ENCODE data around the gene ZNF638.
"Not testable (repeated sequence)": the region's sequence is repeated elsewhere in the genome, so short reads cannot be mapped to it uniquely, and the experiment has no call there.

The ZNF638 gene

DNA sequence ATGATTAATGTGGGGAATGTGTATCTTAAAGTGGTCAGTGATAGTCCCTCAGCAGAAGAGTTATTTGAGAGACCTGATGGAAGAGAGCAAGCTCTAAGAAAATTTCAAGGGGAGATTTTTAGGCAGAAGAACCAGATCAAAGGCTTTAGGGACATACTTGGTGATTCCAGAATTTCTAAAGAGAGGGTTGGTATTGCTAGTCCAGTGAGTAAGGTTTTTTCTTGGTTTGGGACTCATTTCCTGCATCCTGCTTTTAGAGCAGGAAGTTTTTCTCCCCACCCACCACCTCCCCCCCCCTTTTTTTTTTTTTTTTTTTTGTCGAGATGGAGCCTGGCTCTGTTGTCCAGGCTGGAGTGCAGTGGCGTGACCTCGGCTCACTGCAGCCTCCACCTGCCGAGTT lies 79.1 kb downstream of the ZNF638 start:
- no peak for DNase-seq (ENCODE audit: low read depth)

DNA sequence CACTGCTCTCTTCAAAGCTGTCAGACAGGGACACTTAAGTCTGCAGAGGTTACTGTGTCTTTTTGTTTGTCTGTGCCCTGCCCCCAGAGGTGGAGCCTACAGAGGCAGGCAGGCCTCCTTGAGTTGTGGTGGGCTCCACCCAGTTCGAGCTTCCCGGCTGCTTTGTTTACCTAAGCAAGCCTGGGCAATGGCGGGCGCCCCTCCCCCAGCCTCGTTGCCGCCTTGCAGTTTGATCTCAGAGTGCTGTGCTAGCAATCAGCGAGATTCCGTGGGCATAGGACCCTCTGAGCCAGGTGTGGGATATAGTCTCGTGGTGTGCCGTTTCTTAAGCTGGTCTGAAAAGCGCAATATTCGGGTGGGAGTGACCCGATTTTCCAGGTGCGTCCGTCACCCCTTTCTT lies 85.3 kb downstream of the ZNF638 start:
- not testable (repeated sequence) for DNase-seq (ENCODE audit: low read depth)

DNA sequence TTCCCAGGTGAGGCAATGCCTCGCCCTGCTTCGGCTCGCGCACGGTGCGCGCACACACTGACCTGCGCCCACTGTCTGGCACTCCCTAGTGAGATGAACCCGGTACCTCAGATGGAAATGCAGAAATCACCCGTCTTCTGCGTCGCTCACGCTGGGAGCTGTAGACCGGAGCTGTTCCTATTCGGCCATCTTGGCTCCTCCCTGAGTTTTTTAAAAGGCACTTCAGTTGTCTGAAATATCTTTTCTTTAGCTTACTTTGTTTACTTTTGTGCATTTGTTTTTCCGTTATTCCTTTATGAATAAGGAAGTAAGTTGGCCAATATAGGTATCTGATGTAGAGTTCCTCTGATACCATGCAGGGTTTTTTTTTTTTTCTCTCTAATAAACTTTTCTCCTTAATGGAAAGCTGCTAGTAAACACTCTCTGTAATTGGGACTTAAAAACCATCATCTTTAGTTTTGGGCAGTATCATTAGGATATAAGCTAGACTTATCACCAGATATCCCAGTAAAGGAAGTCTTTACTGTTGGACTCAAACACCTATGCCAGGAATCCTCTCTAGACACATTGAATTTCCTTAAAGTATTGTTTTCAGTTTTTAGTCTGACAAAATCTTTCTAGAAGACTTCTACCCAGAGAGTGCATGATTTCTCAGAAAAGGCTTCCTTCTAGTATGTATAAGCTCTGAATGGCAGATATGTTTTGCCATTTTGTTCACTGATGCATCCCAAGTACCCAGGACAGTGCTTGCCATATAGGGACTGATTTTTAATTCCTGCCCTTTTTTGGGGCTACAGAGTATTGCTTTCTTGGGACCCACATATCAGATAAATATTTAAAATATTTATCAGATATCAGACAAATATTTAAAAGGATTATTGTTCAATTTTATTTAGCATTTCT lies 86.0 kb downstream of the ZNF638 start:
- DNase-seq (ENCODE audit: low read depth): no peak

DNA sequence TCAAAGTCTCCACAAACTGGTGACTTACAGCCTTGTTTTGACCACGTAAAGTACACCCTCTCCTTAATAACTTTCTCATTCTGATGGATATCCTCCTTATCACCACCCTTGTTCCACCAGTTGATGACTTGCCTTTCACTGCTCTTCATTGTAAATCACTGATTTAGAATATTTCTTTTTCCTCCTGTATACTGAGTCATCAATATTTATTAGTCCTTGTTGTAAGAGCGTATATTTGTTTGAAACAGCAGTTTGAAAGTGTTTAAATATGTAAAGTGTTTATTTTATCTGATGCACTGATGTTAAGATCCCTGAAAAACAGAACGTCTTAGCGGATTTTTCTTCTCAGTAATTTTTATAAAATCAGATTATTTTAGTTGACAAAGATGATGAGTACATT lies 87.6 kb downstream of the ZNF638 start:
- no peak for DNase-seq (ENCODE audit: low read depth)

DNA sequence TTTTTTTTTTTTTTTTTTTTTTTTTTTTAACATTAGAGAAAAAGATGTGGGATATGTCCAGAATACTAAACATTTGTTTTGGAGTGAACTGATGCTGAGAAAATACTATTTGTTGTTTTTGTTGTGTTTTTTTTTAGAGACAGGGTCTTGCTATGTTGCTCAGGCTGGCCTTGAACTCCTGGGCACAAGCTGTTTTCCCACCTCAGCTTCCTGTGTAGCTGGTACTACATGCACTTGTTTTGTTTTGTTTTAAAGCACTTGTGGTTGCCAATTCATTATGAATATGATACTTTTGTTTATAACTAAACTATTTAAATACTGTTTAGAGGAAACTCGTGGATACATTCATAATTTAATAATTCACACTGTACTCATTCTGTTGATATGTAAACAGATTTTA lies 88.4 kb downstream of the ZNF638 start:
- DNase-seq (ENCODE audit: low read depth): no peak

DNA sequence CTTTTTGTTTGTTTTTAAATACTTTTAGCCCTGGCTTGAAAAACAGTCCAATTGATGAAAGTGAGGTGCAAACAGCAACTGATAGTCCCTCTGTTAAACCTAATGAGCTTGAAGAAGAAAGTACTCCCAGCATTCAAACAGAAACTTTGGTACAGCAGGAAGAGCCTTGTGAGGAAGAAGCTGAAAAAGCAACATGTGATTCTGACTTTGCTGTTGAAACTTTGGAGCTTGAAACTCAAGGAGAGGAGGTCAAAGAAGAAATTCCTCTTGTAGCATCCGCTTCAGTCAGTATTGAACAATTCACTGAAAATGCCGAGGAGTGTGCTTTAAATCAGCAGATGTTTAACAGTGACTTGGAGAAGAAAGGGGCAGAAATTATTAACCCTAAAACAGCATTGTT lies 91.2 kb downstream of the ZNF638 start:
- DNase-seq (ENCODE audit: low read depth): no peak

DNA sequence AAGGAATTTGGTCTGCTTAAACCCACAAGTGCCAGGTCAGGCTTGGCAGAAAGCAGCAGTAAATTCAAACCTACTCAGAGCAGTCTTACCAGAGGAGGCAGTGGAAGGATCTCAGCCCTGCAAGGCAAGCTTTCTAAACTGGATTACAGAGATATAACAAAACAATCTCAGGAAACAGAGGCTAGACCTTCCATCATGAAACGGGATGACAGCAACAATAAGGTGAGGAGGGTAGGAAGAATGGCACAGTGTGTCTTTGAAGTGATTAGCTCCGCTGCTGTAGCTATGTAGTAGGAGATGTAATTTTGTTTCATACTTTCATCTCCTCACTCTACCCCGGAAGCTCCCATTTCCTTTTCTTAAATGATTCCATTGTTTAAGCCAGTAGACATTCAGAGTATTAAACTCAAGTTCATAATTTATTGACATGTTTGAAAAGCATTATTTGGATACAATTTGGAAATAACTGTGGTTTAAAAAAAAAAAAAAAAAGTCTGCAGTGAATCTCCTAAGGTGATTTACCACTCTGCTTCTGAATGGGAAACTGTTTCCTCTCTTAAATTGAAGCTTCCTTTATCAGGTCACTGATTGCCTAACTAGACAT lies 92.3 kb downstream of the ZNF638 start:
- no peak for DNase-seq (ENCODE audit: low read depth)

DNA sequence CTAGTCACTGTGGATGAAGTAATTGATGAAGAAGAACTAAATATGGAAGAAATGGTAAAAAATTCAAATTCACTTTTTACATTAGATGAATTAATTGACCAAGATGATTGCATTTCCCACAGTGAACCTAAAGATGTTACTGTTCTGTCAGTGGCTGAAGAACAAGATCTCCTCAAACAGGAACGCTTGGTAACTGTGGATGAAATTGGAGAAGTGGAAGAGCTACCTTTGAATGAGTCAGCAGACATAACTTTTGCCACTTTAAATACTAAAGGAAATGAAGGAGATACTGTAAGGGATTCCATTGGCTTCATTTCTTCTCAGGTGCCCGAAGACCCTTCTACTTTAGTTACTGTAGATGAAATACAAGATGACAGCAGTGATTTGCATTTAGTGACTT lies 95.1 kb downstream of the ZNF638 start:
- no peak for DNase-seq (ENCODE audit: low read depth)

DNA sequence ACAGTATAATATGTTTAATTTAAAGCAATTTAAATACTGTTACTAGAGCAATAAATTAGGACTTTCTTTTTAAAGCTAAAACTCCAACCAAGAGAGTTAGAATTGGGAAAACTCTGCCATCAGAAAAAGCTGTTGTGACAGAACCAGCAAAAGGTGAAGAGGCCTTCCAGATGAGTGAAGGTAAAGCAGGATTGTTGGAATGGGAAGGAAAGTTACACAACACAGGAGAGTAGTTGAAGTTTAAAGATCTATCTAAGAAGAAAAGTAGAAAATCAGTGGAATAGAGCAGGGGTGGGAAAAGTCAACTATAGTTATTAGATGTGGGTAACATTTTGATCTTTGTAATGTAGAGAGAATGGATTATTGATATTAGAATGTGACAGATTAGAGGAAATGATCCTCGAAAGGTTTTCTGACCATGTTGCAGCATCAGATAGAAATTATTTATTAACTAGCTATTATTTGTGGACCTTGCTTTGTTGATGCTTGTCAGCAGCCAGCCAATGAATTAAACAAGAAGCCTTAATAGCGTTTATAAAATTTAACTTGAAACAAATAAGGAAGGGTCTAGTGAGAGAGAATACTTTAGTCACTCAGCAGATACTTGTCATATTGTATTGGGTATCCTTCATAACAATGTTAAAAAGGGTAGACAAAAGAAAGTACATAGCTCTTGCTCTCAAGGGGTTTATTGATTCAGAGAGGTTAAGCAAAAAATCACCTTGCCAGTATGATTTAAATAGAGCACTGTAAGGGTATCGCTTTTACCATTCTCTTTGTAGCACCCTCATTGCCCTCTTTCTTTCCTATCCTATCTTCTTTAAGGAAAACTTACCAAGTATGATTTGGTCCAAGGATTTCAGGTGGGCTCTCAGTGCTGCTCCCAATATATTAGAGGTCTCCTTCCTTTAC lies 97.1 kb downstream of the ZNF638 start:
- no peak for DNase-seq (ENCODE audit: low read depth)

DNA sequence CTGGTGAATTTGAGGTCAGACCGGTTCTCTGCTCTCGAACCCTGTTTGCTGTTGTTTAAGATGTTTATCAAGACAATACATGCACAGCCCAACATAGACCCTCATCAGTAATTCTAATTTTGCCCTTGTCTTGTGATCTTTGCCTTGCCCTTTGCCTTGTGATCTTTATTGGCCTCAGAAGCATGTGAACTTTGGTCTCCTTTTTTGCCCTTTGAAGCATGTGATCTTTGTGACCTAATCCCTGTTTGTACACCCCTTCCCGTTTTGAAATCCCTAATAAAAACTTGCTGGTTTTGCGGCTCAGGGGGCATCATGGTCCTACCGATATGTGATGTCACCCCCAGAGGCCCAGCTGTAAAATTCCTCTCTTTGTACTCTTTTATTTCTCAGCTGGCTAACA lies 113.6 kb downstream of the ZNF638 start:
- DNase-seq (ENCODE audit: low read depth): not testable (repeated sequence)

DNA sequence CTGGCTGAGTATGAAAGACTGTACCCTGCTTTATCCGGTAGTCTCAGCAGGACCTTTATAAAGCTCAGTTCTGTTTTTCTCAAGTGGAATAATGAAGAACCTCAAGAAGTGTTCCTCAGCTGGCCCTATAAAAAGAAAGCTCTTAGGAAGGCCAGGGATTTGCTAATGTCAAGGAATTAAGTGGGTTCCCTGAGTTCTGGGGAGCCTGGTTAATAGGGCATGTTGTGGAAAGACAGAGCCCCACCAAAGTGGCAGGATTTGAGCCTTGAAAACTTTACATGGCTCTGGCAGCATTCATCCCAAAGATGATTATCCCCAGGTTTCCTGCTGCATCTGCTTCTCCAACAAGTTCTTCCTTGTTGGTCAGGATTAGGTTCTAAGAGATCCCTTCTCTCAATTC lies 114.9 kb downstream of the ZNF638 start:
- no peak for DNase-seq (ENCODE audit: low read depth)

DNA sequence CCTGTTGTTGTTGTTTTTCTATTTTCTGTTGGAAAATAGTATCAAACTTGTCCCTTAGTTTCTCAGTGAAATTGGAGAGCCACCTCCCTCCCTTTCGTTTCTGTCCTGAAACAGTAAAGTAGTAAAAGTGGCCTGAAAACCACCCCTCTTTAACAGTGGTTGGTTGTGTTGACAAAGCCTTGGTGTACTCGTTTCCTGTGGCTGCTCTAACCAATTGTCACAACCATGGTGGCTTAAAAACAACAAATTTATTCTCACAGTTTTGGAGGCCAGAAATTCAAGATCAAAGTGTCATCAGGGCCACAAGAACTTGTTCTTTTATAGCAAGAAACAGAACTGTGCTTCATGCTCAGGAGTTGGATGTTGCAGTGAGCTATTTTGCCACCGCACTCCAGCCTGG lies 117.8 kb downstream of the ZNF638 start:
- no peak for DNase-seq (ENCODE audit: low read depth)

DNA sequence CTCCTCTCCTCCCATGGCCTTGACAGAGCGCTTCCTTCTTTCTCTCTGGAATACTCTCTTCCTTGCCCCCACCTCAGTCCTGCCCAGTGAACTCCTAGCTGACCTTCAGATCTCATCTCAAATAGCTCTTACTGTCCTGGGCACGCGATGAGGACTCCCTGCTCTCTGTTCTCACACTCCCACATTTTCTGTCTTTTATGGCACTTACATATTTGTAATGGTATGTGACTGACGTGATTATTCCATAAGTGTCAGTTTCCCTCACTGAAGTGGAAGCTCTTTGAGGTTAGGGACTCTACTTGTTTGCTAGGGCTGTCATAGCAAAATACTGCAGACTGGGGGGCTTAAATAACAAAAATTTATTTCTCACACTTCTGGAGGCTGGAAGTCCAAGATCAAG lies 120.1 kb downstream of the ZNF638 start:
- DNase-seq (ENCODE audit: low read depth): no peak

DNA sequence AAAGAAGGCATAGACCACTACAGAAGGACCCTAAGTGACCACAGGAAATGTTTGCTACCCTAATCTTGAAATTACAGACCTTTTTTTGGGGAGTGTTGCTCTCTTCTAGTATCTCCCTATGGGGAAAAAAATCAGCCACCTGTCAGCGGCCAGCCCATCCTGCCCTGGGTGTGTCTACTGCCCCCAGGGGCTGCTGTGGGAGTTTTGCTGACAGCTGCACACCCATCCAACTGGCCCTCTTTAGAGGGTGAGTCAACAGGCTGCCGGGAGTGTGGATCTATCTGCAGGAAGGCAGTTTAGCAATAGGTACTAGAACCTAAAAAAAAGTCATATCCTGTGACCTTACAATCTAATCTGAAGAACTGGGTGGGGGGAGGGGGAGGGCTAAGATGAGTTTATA lies 121.0 kb downstream of the ZNF638 start:
- DNase-seq (ENCODE audit: low read depth): peak; percentile 61

DNA sequence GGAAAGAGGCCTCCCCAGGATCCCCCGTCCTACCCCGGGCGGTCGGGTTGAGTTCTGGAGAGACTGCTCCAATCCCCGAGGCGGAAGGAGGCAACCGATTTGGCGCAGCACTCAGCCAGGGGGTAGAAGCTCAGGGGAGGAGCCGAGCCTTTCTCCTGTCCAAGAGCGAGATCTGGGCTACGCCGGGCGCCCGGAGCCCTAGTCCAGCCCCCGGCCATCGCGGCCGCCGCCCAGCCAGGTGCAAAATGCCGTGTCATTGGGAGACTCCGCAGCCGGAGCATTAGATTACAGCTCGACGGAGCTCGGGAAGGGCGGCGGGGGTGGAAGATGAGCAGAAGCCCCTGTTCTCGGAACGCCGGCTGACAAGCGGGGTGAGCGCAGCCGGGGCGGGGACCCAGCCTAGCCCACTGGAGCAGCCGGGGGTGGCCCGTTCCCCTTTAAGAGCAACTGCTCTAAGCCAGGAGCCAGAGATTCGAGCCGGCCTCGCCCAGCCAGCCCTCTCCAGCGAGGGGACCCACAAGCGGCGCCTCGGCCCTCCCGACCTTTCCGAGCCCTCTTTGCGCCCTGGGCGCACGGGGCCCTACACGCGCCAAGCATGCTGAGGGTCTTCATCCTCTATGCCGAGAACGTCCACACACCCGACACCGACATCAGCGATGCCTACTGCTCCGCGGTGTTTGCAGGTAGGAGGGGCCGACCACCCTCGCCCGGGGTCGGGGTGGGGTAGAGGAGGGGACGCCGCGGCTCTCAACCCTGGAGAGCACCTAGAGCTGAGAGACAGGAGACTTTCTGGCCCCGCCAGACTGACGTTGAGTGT lies 122.0 kb downstream of the ZNF638 start, which contains the start of gene DYSF:
Gene DYSF (plus strand): TSS at position 158 of the 817 bp plus-strand sequence.
- DNase-seq (ENCODE audit: low read depth): no peak

DNA sequence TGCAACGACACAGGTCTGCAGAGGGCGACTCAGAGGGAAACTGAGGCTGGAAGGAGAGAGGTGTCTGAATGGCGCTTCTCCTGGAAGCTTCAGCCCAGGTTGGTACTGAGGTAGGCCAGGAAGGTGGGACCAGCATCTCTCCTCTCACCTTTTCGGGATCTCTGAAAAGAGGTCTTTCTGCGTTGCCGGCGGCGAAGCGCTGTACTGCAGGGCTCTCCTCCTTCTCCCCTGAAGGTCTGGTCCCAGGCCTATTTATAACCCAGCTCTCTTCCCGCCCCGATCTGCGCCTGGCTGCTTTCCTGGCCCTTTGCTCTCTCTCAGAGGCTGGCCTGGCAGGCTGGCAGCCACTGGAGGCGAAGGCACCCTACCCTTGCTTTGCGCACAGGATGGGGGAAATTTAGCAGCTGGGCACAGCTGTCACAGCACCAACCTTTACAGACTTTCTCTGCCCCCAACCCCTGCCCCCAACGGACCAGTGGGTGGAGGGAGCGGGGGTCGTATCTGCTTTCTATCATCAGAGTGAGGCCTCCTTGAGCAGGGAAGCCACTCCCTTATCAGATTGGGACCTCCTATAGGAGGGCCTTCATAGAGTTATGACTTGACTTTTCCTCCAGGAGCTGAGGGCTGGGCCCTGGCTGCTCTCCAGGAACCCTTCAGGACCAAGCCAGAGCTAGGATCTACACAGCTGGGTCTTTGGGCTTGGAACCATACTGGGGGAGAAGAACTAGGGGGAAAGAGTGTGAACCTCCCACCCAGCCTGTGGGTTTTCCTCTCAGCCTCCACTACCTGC lies 122.8 kb downstream of the ZNF638 start:
- no peak for DNase-seq (ENCODE audit: low read depth)

DNA sequence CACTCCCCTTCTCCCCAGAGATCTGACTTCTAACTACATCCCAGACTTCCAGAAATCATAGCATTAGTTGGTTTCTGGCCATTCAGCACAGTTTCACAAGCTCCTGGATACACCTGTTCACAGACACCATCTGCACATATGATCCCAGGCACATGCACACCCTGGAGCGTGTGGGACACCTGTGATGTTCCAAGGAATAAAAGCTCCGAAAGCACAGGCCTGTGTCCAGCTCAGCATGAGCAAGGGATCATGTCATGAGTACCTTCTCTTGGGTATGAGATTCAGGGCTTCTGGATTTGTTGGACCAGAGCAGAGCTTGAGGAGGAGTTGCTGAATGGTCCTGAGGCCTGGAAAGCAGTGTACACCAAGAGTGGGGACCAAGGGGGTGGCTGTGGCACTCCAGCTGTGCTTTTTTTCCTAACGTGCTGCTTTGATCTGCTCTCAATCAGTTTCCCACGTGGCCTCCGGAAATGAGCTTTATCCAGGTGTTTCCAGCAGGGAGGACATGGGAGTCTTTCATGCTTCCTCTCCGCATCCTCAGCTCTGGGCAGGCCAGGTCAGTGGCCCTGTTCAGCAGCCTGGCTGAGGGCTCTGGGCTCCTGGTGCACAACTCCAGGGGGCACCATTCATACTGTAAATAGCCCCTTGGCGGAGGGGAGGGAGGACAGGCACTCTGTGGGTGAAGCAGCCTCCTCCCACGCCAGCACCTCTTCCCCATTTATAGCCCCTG lies 123.6 kb downstream of the ZNF638 start:
- DNase-seq (ENCODE audit: low read depth): no peak

DNA sequence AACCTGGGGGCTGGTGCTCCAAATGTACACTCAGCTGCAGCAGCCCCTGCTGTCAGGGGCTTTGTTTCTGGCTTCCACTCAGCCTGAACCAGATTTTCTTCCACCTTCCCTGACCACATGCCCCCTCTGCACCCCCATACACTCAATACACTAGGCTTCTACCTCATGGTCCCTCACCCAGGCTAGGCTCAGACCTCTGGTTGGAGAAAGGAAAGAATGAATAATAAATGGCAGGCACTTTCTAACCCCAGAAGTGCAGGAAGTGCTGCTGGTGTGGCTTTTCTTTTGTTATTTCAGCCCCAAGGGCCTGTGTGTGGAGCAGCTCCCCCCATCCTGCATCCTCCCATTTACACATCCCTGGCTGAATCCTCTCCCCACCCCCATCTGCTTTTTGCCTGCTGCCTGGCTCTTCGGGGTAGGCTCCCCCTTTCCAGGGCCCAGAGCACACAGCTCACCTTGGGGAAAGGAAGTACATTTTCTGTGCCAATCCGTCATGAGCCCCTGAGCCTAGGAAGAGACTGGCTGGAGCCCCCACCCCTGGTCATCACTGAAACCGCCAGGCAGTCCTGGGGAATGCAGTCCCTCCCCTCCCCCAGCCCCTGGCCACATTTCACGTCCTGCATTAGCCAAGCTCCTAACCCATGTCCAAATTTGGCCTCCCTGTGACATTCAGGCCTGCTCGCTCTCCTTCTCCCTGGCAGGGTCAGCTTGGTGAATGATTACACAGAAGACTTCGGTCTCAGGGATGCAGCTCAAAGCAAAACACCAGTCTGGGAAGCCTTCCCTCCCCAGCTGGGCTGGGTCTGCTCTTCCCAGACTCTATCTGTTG lies 124.4 kb downstream of the ZNF638 start:
- DNase-seq (ENCODE audit: low read depth): no peak

DNA sequence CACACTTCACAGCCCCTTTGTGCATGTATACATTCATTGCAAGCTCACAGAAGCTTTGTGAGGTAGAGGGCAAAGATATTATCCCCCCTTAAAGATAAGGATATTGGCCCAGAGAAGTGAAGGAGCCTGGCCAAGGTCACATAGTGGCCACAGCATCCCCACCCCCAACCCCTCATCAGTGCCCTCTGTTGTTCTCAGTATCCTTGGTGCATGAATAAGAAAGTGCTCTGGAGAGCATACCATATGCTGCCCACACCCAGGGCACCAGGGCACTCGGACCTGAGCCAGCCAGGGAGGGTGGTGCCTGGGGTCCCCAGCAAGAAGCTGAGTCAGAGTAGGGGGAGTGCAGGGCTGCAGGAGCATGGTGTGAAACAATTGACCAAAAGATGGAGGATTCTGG lies 125.0 kb downstream of the ZNF638 start:
- DNase-seq (ENCODE audit: low read depth): no peak
